Measurements from ENCODE around the gene ZNF579.
"Not testable (repeated sequence)": the region's sequence is repeated elsewhere in the genome, so short reads cannot be mapped to it uniquely, and the experiment has no call there.

ZNF579 gene

DNA sequence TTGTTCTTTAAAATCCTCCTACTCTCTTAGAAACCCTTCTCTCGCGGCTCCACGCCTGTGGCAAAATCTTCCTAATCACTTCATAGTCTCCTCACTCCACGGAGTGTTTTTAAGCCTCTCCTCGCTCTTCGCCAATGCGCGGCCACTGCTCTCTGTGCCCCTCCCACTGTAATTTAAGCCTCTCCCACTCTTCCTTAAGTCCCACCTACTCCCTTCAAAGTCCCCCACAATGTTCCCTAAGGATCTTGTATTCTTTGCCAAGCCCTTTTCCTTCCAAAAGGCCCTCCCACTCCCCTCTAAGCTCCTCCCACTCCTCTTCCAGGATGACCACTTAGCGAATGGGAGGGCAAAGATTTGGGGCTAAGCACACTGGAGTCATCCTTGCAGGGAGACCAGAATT, 17.4 kb upstream of the ZNF579 start:
- H3K27ac ChIP-seq = no peak overlapping the region
- DNase-seq (ENCODE audit: low read depth, low spot score) = no peak

DNA sequence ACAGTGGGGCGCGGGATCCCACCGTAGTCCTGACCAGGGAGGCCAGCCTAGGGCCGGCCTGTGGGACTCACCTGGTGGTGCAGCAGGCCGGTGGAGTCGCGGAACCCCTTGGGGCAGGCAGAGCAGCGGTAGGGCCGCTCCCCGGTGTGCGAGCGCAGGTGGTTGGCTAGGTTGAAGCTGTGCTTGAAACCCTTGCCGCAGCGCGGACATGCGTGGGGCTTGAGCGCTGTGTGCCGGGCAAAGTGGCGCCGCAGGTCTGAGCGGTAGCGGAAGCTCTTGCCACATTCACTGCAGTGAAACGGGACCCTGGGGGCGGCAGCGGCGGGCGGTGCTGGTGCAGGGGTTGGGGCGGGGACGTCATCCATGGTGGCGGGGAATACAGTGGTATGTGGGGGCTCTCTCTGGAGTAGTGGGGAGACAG, 16.9 kb upstream of the ZNF579 start:
- no peak for DNase-seq (ENCODE audit: low read depth, low spot score)
- H3K27ac ChIP-seq = no peak overlapping the region

DNA sequence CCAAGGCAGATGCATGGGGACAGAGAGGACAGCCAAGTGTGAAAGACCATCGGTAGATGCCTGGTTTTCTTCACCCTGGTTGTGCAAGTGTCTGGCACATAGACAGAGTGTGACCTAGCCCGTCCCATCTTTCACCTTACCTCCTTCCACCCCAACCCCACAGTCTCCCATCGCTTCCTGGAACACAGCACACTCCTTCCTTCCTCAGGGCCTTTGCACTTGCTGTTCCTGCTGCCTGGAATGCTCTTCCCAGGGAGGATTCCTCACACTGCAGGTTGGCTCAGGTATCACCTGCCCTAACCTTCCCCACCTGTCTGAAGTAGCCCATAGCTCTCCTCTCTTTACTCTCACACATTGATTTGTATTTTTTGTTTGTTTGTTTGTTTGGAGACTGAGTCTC, 15.7 kb upstream of the ZNF579 start:
- no peak for DNase-seq (ENCODE audit: low read depth, low spot score)
- no peak overlapping the region for H3K27ac ChIP-seq

DNA sequence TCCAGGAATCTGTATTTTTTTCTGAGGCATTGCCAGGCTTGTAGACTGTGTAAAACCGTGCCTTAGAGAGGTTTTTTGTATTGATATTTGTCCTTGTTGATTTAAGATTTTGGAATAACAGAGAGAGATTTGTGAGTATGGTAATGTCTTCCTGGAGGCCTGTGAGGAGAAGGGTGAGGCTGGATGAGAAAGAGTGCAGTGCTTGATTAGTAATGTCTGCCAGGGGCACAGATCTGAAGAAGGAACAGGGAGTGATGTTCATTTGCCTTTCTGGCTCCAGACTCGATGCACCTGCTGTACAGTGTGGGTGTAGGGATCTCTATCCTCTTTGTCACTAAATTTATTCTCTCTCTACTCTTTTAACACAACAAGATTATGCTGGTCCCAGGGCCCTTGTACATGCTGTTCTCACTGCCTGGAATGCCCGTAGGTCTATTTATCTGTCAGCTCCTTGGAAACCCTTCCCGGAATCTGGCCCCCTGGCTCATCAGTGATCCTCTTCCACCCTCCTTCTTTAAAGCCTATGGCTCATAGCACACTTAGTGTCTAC, 14.4 kb upstream of the ZNF579 start:
- no peak for DNase-seq (ENCODE audit: low read depth, low spot score)

DNA sequence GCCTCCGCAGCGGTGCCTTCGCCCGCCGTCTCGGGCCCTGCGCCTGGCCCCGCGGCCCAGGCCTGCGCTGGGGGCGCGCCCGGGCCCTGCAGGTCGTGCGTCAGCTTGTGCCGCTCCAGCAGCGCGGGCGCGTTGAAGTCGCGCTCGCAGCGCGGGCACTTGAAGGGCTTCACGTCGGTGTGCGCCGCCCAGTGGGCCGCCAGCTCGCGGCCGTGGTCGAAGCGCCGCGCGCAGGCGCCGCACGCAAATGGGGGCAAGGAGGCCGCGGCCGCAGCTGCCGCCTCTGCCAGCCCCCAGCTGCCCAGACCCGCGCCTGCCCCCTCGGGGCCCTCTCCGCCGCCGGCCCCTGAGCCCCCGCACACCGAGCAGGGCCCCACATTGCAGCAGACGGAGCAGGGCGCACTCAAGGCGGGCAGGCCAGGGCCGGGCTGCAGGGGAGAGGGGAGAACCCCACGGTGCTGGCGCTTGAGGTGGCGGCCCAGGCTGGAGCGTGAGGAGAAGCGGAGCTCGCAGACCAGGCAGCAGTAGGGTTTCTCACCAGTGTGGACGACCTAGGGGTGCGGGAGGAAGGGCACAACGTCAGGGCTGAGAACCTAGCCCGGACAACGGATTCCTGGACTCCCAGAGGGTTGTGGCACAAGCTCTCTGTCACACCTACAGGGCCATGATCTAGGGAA, 12.6 kb upstream of the ZNF579 start:
- no peak overlapping the region for H3K27ac ChIP-seq
- no peak for DNase-seq (ENCODE audit: low read depth, low spot score)

More for the DNA sequence above, 14.4 kb upstream of the ZNF579 start:
- no peak overlapping the region for H3K27ac ChIP-seq

GRCh38 chr19:55592391-55593090, 11.9 kb upstream of the ZNF579 start:
- no peak for DNase-seq (ENCODE audit: low read depth, low spot score)
- no peak overlapping the region for H3K27ac ChIP-seq

DNA sequence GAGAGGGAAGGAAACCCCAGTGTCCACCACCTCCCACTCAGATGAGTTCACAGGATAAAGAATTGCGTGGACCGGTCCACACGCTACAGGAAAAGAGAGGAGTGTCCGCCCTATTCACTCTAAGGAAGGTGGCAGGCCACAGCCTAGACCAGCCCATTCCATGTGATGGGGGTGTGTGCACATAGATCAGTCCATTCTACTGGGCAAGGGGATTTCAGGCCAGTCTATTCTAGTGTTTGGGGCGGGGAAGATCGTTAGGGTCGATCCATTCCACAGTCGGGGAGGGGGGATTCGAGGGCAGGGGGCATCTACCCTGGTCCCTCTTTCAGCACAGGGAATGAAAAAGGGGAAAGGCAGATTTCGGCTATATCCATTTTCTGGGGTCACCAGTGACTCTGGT, 10.9 kb upstream of the ZNF579 start:
- no peak overlapping the region for H3K27ac ChIP-seq

GRCh38 chr19:55590617-55591016, 10.0 kb upstream of the ZNF579 start:
- DNase-seq (ENCODE audit: low read depth, low spot score) = no peak
- no peak overlapping the region for H3K27ac ChIP-seq

More for the DNA sequence above, 10.9 kb upstream of the ZNF579 start:
- DNase-seq (ENCODE audit: low read depth, low spot score) = no peak

DNA sequence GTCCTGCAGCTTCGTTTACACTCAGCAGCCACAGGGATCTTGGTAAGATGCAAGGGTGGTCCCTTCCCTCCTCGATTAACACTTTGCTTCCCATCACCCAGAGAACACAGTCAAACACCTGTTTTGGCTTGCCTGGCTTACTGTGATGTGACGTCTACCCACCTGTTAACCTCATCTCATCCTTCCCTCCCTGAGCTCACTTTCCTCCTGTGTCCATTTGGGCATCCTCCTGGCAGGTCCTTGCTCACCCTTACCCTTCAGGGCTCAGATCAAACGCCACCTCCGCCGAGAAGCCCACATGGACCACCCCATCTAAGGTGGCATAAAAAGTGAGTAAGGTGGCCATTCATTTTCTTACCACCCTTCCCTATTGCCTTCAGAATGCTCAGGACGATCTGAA, 9.5 kb upstream of the ZNF579 start:
- H3K27ac ChIP-seq = no peak overlapping the region
- DNase-seq (ENCODE audit: low read depth, low spot score) = no peak

DNA sequence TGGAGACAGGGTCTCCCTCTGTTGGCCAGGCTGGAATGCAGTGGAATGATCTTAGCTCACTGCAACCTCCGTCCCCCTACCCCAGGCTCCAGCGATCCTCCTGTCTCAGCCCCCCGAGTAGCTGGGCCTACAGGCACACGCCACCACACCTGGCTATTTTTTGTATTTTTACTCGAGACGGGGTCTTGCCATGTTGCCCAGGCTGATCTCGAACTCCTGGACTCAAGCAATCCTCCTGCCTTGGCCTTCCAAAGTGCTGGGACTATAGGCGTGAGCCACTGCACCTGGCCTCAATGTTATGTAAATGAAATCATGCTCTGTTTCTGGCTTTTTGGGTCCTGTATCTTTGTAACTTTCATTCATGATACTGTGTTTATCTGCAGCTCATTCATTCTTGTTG, 8.1 kb upstream of the ZNF579 start:
- DNase-seq (ENCODE audit: low read depth, low spot score) = no peak
- no peak overlapping the region for H3K27ac ChIP-seq

DNA sequence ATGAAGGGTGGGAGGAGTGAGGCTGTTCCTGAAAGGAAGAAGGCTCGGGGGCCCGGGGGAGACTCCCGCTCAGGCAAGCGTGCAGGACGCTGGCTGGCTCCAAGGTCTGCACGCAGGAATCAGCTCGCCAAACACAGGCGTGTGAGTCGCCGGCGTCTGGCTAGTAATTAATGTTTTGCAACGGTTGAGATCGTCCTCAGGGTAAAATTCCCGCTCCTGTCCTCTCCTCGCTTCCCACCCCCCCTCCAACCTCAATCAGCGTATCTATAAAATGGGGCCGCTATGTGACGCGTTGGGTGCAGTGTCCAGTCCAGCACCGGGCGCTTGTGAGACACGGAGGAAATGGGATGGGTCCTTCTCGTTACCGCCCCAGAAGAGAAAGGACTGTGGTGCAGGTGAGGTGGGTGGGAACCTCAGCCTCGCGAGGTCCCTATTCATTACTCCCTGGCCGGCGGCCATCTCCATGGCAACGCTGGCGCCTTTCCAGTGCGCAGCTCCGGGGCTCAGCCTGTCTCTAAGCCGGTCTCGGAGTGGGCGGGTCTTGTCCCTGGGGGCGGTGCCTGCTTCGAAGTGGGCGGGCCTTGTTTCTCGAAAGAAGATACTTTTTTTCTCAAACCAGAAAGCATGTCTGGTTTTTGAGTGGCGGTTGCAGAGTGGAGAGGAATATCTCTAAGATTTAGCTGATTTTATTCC, 6.5 kb upstream of the ZNF579 start:
- H3K27ac ChIP-seq = no peak overlapping the region

DNA sequence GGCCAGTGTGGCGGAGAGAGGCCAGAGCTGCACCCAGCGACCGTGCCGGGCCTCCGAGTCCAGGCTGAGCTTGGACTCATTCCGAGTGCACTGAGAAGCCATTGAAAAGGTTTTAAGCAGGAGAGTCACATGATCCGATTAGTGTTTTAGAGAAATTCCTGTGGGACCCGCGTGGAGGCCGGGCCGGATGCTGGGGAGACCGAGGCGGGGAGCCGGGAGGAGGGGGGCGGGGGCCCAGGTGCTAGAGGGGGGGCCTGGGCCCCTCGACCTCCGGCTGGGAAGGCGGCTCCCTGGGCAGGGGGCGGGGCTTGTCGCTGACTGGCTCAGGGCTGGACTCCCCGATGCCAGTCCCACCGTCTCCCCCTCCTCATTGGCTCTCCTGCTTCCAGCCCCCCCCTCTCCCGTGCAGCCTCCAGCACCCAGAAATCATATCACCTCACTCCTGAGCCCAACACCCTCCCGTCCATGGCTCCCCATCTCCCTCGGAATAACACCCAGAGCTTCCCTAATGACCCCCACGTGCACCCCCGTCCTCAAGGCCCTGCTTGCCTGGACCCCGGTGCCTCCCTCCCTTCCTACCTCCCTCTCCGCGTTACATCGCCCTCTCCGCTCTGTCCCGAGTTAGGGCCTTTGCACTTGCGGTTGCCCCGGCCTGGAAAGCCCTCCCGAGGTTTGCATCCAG, 5.2 kb upstream of the ZNF579 start:
- DNase-seq (ENCODE audit: low read depth, low spot score) = no peak

More for the DNA sequence above, 6.5 kb upstream of the ZNF579 start:
- DNase-seq (ENCODE audit: low read depth, low spot score) = peak; percentile 68

DNA sequence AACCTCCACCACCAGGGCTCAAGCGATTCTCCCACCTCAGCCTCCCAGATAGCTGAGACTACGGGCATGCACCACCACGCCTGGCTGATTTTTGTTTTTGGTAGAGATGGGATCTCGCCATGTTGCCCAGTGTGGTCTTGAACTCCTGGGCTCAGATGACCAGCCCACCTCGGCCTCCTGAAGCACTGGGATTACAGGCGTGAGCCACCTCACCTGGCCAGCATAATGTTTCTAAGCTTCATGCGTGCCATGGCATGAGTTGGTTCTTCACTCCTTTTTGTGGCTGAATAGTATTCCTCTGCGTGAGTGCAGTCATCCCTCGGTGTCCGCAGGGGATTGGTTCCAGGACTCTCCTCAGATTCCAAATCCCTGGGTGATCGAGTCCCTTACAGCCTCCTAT, 4.2 kb upstream of the ZNF579 start:
- H3K27ac ChIP-seq = no peak overlapping the region
- DNase-seq (ENCODE audit: low read depth, low spot score) = no peak

More for the DNA sequence above, 5.2 kb upstream of the ZNF579 start:
- H3K27ac ChIP-seq = no peak overlapping the region

DNA sequence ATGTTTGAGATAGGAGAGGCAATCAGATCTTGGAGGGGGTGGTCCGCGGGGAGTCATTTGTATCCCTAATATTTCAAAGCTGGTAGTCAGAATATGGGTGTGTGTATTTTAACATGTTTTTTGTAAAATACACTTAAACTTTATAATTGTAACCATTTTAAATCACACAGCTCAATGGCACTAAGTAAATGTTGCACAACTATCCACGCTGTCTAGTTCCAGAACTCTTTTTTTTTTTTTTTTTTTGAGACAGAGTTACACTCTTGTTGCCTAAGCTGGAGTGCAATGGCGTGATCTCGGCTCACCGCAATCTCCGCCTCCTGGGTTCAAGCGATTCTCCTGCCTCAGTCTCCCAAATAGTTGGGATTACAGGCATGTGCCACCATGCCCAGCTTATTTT, 3.2 kb upstream of the ZNF579 start:
- not testable (repeated sequence) for DNase-seq (ENCODE audit: low read depth, low spot score); H3K27ac ChIP-seq

DNA sequence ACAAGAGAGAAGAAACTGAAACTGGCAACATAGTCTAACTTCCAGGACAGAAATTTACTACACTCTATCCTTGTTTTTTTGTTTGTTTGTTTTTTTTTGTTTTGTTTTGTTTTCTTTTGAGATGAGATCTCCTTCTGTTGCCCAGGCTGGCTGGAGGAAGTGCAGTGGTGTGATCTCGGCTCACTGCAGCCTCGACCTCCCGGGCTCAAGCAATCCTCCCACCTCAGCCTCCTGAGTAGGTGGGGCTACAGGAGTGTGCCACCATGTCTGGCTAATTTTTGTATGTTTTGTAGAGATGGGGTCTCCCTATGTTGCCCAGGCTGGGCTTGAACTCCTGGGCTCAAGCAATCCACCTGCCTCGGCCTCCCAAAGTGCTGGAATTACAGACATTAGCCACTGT, 1.6 kb upstream of the ZNF579 start:
- H3K27ac ChIP-seq; DNase-seq (ENCODE audit: low read depth, low spot score): not testable (repeated sequence)

DNA sequence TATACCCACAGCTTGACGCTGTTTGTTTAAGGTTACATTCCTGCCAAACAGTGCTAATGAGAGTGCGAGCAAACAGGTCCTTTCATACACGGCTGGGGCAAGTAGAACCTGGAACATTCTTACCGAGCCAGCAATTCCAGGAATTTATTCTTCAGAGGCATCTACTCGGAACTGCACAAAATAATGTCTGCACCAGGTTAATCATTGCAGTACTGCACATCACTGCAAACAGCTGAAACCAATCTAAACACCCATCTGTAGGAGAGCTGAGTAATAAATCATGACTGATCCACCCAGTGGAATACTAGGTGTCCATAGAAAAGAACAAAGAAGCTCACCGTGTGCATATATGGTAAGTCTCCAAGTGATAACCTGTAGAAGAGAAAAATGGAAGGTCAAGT, 1.2 kb upstream of the ZNF579 start:
- no peak overlapping the region for H3K27ac ChIP-seq
- DNase-seq (ENCODE audit: low read depth, low spot score) = no peak

DNA sequence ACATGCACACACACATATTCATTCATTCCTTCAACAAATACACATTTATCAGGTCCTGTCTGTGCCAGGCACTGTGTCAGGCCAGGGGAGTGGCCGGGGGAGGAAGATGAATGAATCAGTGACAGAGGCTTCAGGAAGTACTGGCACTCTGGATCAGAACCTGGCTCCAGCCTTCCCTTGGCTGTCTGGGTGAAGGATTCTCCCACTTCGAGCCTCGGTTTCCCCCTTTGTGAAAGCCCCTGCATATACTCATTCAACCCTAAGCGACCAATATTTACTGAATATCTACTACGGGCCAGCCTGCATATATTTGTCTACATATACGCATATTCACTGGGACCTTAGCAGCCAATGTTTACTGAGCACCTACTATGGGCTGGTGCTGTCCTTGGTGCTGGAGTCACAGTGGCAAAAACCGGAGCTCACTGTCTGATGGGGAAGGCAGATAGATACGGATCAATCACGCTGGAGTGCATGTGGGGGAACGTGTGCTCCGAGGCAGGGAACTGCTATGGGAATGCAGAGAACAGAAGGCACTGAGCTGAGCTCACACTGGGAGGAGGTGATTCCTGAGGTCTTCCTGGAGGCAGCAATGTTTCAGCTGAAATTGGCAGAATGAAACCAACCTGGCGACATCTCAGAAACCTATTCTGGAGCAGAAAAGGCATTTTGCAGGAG, 636 bp upstream of the ZNF579 start:
- H3K27ac ChIP-seq = peak overlapping the region; percentile 66
- DNase-seq (ENCODE audit: low read depth, low spot score) = no peak

DNA sequence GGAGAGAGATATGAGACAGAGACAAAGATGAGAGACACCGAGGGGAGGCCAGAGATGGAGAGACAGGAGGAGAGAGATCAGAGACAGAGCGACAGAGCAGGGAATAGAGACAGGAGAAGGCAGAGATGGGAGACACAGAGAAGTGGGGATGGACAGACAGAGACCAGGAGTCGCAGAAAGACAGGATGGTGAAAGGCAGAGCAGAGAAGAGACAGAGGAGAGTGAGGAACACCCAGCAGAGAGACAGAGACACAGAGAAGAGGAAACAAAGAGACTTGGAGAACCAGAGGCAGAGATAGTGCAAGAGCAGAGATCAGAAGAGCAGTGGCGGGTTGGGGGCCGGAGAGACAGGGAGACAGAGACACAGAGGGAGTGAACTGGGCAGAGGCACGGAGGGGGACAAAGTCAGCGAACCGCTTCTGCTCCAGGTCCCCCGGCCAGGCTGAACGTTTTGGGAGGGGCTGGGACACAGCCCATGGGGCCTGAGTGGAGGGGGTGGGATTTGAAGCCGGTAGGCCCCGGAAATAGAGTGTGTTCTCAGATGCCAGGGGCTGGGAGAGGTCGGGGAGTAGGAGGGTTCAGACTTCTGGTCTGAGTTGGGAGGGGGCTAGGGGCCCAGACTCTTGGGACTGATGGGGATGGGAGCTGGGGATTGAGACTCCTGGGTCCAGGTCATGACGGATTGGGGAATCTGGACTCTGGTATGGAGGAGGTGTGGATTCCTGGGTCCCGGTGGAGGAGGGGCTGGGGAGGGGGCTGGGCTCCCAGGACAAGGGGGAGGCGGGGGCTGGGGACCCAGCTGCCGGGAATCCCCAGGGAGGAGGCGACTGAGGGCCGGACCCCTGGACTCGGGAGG, 654 bp downstream of the ZNF579 start:
- H3K27ac ChIP-seq = peak overlapping the region; percentile 66
- DNase-seq (ENCODE audit: low read depth, low spot score) = no peak
